ENCODE data around the gene CITED4. TPM values are rescaled to one million over a fixed set of nuclear protein-coding genes. Genes with fewer than 3 reads are reported as not detected.

The CITED4 gene
- polyA plus RNA-seq, 1 of the 3 experiments (the other 2 are of a cell fraction): 10.1 TPM

DNA sequence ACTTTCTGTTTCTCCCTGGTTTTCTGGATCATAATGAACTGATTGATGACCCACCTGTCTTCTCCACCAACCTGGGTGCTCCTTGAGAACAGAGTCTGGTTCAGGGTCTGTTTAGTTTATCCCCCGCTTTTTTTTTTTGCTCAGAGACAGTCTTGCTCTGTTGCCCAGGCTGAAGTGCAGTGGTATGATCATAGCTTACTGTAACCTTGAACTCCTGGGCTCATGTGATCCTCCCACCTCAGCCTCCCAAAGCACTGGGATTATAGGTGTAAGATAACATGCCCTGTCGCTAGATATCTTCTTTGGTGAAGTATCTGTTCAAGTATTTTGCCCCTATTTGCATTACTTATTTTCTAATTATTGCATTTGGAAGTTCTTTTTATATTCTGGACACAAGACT is 30.2 kb upstream of the CITED4 start (continued):
- TF ChIP-seq RCOR1 (IDR thresholded peaks at IDR 0.05; ENCODE audit: low read length) (no peak), ELF1 (IDR thresholded peaks at IDR 0.05) (no peak), USF1 (IDR thresholded peaks at IDR 0.05; ENCODE audit: borderline replicate concordance, low read depth) (no peak), RFX5 (IDR thresholded peaks at IDR 0.05; ENCODE audit: low read length) (no peak), FOSL2 (IDR thresholded peaks at IDR 0.05; ENCODE audit: borderline replicate concordance, low read depth) (no peak), FOXJ3 (CRISPR knock-in tag; IDR thresholded peaks at IDR 0.05) (no peak), GATA2 (CRISPR knock-in tag; IDR thresholded peaks at IDR 0.05) (no peak), CHD2 (IDR thresholded peaks at IDR 0.05; ENCODE audit: low read length, partially characterized antibody) (no peak)
- TF ChIP-seq, protein P1, sequence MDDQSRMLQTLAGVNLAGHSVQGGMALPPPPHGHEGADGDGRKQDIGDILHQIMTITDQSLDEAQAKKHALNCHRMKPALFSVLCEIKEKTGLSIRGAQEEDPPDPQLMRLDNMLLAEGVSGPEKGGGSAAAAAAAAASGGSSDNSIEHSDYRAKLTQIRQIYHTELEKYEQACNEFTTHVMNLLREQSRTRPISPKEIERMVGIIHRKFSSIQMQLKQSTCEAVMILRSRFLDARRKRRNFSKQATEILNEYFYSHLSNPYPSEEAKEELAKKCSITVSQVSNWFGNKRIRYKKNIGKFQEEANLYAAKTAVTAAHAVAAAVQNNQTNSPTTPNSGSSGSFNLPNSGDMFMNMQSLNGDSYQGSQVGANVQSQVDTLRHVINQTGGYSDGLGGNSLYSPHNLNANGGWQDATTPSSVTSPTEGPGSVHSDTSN (IDR thresholded peaks at IDR 0.05): no peak

GRCh38 chr1:40890771-40891170 is 28.6 kb upstream of the CITED4 start:
- POLR2A ChIA-PET: no interaction called here
- WGBS (ENCODE audit: low lambda C conversion rate): 32% methylated on average over 2 of the region's 2 CpGs
- CTCF ChIA-PET: no interaction called here

More at GRCh38 chr1:40890771-40891170, 28.6 kb upstream of the CITED4 start:
- no peaks in the 10 kb centered on the region for H3K27me3 ChIP-seq (ENCODE audit: insufficient read depth)
- H3K9me3 ChIP-seq: no peaks in the 10 kb centered on the region
- no peak for DNase-seq
- H4K20me1 ChIP-seq (ENCODE audit: insufficient read depth): no peaks in the 10 kb centered on the region
- no peaks in the 10 kb centered on the region for H3K79me2 ChIP-seq (ENCODE audit: insufficient read depth)
- no peak overlapping the region for H3K4me2 ChIP-seq
- no peak for TF ChIP-seq RFX5 (IDR thresholded peaks at IDR 0.05; ENCODE audit: low read length)
- no peak for TF ChIP-seq EP300 (IDR thresholded peaks at IDR 0.05; ENCODE audit: borderline replicate concordance in 1 of 2, low read depth in 1 of 2, low read length in 1 of 2)
- TF ChIP-seq, protein P2, sequence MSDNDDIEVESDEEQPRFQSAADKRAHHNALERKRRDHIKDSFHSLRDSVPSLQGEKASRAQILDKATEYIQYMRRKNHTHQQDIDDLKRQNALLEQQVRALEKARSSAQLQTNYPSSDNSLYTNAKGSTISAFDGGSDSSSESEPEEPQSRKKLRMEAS (IDR thresholded peaks at IDR 0.05; ENCODE audit: low read depth): no peak
- TF ChIP-seq RXRA (IDR thresholded peaks at IDR 0.05; ENCODE audit: borderline replicate concordance, low read depth): no peak
- no peak for TF ChIP-seq RCOR1 (IDR thresholded peaks at IDR 0.05; ENCODE audit: low read length)
- TF ChIP-seq USF1 (IDR thresholded peaks at IDR 0.05; ENCODE audit: borderline replicate concordance, low read depth): no peak
- no peak for TF ChIP-seq TCF12 (IDR thresholded peaks at IDR 0.05)
- TF ChIP-seq MEF2A (IDR thresholded peaks at IDR 0.05; ENCODE audit: borderline replicate concordance, low read depth): no peak
- no peak for TF ChIP-seq FOXJ3 (CRISPR knock-in tag; IDR thresholded peaks at IDR 0.05)
- TF ChIP-seq, protein P1 (IDR thresholded peaks at IDR 0.05): no peak
- no peak for TF ChIP-seq SMC3 (IDR thresholded peaks at IDR 0.05; ENCODE audit: low read depth, low read length)
- no peak for TF ChIP-seq JUND (IDR thresholded peaks at IDR 0.05)
- no peak for TF ChIP-seq USF2 (IDR thresholded peaks at IDR 0.05; ENCODE audit: borderline replicate concordance, low read depth, low read length)
- H3K4me1 ChIP-seq (ENCODE audit: control insufficient read depth in 1 of 2, insufficient read depth in 2 of 2, low read depth in 1 of 2, low read length in 1 of 2): no peaks in the 10 kb centered on the region
- no peak overlapping the region for H3K27ac ChIP-seq (ENCODE audit: low read depth in 2 of 2, low read length in 1 of 2)
- no peak overlapping the region for H2AFZ ChIP-seq (ENCODE audit: low read depth)
- no peaks in the 10 kb centered on the region for H3K36me3 ChIP-seq (replicated peaks in 1 of 2; ENCODE audit: control insufficient read depth in 1 of 2, insufficient read depth in 2 of 2, low read length in 1 of 2)
- no peaks in the 10 kb centered on the region for H3F3A ChIP-seq (replicated peaks; ENCODE audit: insufficient read depth)
- H3K4me3 ChIP-seq (ENCODE audit: low read depth in 2 of 2, low read length in 1 of 2): no peak overlapping the region
- no peaks in the 10 kb centered on the region for H3K9me2 ChIP-seq
- no peak overlapping the region for H3K9ac ChIP-seq
